OCI-LY3 (cell line): Measurements from ENCODE around the gene LAD1.

ENCODE experiments used
- EZH2phosphoT487 ChIP-seq: fragments of 200-600 bp; shearing (Covaris generic); IDR thresholded peaks from 2 replicates; pipeline ENCODE4 v1.6.1; 2018; ENCODE audit warnings: antibody characterized with exemption, mixed run types, low read depth
- TF ChIP-seq, protein P1 (sequence below): fragments of 200-600, 300-600 bp; sonication (generic); IDR thresholded peaks from 2 replicates; pipeline ENCODE4 v1.5.1; 2014; ENCODE audit warnings: antibody characterized with exemption, low read length, low read depth

DNA sequence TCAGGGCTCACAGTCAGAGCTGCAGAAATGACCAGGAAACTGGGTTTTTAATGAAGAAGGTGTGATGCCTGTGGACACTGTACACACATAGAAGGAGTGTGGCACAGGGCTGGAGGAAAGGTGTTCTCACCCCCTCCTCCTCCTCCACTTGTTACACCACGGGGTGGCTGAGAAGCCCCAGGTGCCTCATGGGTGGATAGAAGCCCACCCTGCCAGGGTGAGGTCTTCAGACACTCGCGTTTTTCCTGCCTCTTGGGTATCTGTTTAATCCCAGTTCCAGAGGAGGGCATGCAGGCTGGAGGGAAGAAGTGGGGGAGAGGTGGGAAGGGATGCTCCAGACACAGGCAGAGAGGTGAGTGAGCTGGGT lies 9.7 kb upstream of the LAD1 start:
- TF ChIP-seq, protein P1, sequence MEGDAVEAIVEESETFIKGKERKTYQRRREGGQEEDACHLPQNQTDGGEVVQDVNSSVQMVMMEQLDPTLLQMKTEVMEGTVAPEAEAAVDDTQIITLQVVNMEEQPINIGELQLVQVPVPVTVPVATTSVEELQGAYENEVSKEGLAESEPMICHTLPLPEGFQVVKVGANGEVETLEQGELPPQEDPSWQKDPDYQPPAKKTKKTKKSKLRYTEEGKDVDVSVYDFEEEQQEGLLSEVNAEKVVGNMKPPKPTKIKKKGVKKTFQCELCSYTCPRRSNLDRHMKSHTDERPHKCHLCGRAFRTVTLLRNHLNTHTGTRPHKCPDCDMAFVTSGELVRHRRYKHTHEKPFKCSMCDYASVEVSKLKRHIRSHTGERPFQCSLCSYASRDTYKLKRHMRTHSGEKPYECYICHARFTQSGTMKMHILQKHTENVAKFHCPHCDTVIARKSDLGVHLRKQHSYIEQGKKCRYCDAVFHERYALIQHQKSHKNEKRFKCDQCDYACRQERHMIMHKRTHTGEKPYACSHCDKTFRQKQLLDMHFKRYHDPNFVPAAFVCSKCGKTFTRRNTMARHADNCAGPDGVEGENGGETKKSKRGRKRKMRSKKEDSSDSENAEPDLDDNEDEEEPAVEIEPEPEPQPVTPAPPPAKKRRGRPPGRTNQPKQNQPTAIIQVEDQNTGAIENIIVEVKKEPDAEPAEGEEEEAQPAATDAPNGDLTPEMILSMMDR: no peak
- no peak for TF ChIP-seq EZH2phosphoT487
